Trophoblast cell (in vitro differentiated cells and primary cell): ENCODE data around the gene NKD1.

ENCODE experiments used
- DNase-seq, 2 donors: peaks; one replicate each; pipeline ENCODE4 v3.0.0-alpha.2; 2016
- H2AFZ ChIP-seq: 2 replicates; pipeline ENCODE4 v1.6.1; 2013; ENCODE audit warnings: low read length, moderate library complexity, mild to moderate bottlenecking; ENCODE audit not compliant: insufficient read depth, poor library complexity
- H2AK5ac ChIP-seq: 2 replicates; pipeline ENCODE4 v1.6.1; 2013; ENCODE audit warnings: mild to moderate bottlenecking, low read length
- H2BK120ac ChIP-seq: 2 replicates; pipeline ENCODE4 v1.6.1; 2013; ENCODE audit warnings: low read length, mild to moderate bottlenecking, moderate library complexity; ENCODE audit not compliant: insufficient read depth, poor library complexity
- H2BK12ac ChIP-seq: 2 replicates; pipeline ENCODE4 v1.6.1; 2013; ENCODE audit warnings: mild to moderate bottlenecking, low read length, moderate library complexity
- H2BK5ac ChIP-seq: 2 replicates; pipeline ENCODE4 v1.6.1; 2013; ENCODE audit warnings: low read length, low read depth, moderate library complexity, mild to moderate bottlenecking; ENCODE audit not compliant: poor library complexity
- H3K14ac ChIP-seq: 2 replicates; pipeline ENCODE4 v1.6.1; 2013; ENCODE audit warnings: mild to moderate bottlenecking, low read length
- H3K18ac ChIP-seq: 2 replicates; pipeline ENCODE4 v1.6.1; 2013; ENCODE audit warnings: mild to moderate bottlenecking, low read length
- H3K23ac ChIP-seq: 2 replicates; pipeline ENCODE4 v1.6.1; 2013; ENCODE audit warnings: low read length
- H3K27ac ChIP-seq: 2 replicates; pipeline ENCODE4 v1.5.1; 2013; ENCODE audit warnings: low read depth, mild to moderate bottlenecking, inconsistent platforms, low read length, moderate library complexity
- H3K27me3 ChIP-seq: 2 replicates; pipeline ENCODE4 v1.6.1; 2013; ENCODE audit warnings: inconsistent platforms, mild to moderate bottlenecking, low read length, moderate library complexity; ENCODE audit not compliant: insufficient read depth
- H3K36me3 ChIP-seq, 2 experiments: 1 replicate in 1 of 2; 2 replicates in 1 of 2; pipeline ENCODE4 v1.6.1; 2013; ENCODE audit warnings: low read length in 2 of 2, mild to moderate bottlenecking in 2 of 2, moderate library complexity in 1 of 2; ENCODE audit not compliant: insufficient read depth in 2 of 2, control insufficient read depth in 1 of 2
- H3K4ac ChIP-seq: 2 replicates; pipeline ENCODE4 v1.6.1; 2013; ENCODE audit warnings: low read depth, mild to moderate bottlenecking, low read length, moderate library complexity
- H3K4me1 ChIP-seq, 2 experiments: 1 replicate in 1 of 2; 2 replicates in 1 of 2; pipeline ENCODE4 v1.6.1; 2013; ENCODE audit warnings: low read length in 2 of 2, mild to moderate bottlenecking in 2 of 2, moderate library complexity in 1 of 2; ENCODE audit not compliant: insufficient read depth in 2 of 2, control insufficient read depth in 1 of 2
- H3K4me2 ChIP-seq: 2 replicates; pipeline ENCODE4 v1.6.1; 2013; ENCODE audit warnings: inconsistent platforms, mild to moderate bottlenecking, low read length, moderate library complexity
- H3K4me3 ChIP-seq: 2 replicates; pipeline ENCODE4 v1.5.1; 2013; ENCODE audit warnings: mild to moderate bottlenecking, low read depth, low read length, inconsistent platforms
- H3K79me1 ChIP-seq: one replicate; pipeline ENCODE4 v1.6.1; 2013; ENCODE audit warnings: low read length
- H3K79me2 ChIP-seq: 2 replicates; pipeline ENCODE4 v1.6.1; 2013; ENCODE audit warnings: low read length, mild to moderate bottlenecking; ENCODE audit not compliant: control insufficient read depth, insufficient read depth, poor library complexity
- H3K9ac ChIP-seq: 2 replicates; pipeline ENCODE4 v1.6.1; 2013; ENCODE audit warnings: mild to moderate bottlenecking, low read length
- H3K9me3 ChIP-seq: 2 replicates; pipeline ENCODE4 v1.6.1; 2013; ENCODE audit warnings: low read depth, mild to moderate bottlenecking, control low read depth, inconsistent platforms, low read length; ENCODE audit not compliant: insufficient read depth
- H4K12ac ChIP-seq: 2 replicates; pipeline ENCODE4 v1.6.1; 2013; ENCODE audit warnings: low read depth, mild to moderate bottlenecking, low read length, moderate library complexity
- H4K8ac ChIP-seq: 2 replicates; pipeline ENCODE4 v1.6.1; 2013; ENCODE audit warnings: low read depth, mild to moderate bottlenecking, low read length, moderate library complexity
- H4K91ac ChIP-seq: one replicate; pipeline ENCODE4 v1.6.1; 2013; ENCODE audit warnings: low read depth, mild to moderate bottlenecking, low read length, moderate library complexity
- WGBS: extraction: QIAGEN DNeasy Blood & Tissue Kit; methylation state at CpG from one replicate; pipeline ENCODE4 v1.1.7; 2013; ENCODE audit warnings: missing lambda C conversion rate; ENCODE audit not compliant: insufficient read length, insufficient coverage; ENCODE audit errors: extremely low coverage; 5-methylcytosine and 5-hydroxymethylcytosine counted together

Gene NKD1

DNA sequence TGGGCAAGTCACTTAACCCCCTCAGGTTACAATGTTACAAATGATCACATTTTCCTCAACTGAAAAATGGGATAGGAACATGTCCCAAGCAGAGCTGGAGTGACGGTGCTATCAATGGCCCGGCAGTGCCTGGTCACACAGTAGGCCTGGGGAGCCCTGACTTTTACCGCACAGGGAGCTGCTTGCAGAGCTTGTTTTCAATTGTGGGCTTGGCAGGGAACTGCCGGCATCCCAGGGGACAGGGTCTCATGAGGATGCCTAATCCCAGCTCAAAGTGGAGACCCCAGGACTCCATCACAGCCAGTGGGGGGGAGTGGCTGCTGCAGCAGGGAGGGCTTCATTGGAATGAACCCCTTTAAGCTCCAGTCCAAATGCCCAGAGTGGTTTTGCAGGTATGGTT is 121.5 kb downstream of the NKD1 start:
- H2BK120ac ChIP-seq, result no peak overlapping the region
- H3K4me1 ChIP-seq, result peaks cover 8 to 14% of the 10 kb centered on the region in 2 experiments
- WGBS, result no CpG with 5 or more reads among the region's 4 CpGs
- no peak overlapping the region for H4K8ac ChIP-seq
- no peak overlapping the region for H4K12ac ChIP-seq
- H3K4ac ChIP-seq, result no peak overlapping the region
- H2BK5ac ChIP-seq, result no peak overlapping the region
- no peak overlapping the region for H3K18ac ChIP-seq
- no peak overlapping the region for H2AK5ac ChIP-seq
- no peak overlapping the region for H3K27ac ChIP-seq
- H3K4me2 ChIP-seq, result no peak overlapping the region
- H3K36me3 ChIP-seq, result peaks cover 0 to 1% of the 10 kb centered on the region in 2 experiments
- no peak overlapping the region for H2AFZ ChIP-seq
- no peak overlapping the region for H2BK12ac ChIP-seq
- H3K79me2 ChIP-seq, result peaks cover 3% of the 10 kb centered on the region
- peaks cover 8% of the 10 kb centered on the region for H3K9me3 ChIP-seq
- H3K23ac ChIP-seq, result no peak overlapping the region
- no peak for DNase-seq
- H3K27me3 ChIP-seq, result no peaks in the 10 kb centered on the region
- no peak overlapping the region for H4K91ac ChIP-seq
- peaks cover 3% of the 10 kb centered on the region for H3K79me1 ChIP-seq
- H3K9ac ChIP-seq, result no peak overlapping the region
- no peak overlapping the region for H3K14ac ChIP-seq
- no peak overlapping the region for H3K4me3 ChIP-seq

DNA sequence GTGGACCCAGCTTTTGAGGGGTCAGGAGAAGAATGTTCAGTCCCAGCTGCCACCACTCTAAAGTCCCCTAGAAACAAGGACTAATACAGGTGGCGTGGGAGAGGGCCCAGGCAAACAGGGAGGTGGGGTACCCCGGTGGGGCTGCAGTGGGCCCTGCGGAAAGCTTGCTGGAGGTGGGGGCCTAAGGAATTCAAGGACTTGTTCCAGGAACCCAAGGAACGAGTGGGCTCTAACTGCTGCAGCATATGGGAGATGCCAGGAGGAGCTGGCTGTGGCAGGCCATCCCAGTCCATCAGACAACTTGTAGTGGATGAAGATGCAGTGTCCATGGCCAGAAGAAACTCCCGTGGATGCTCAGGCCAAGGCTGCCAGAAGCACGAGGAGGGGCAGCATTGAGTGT is 122.3 kb downstream of the NKD1 start:
- Histone ChIP-seq H3K23ac (no peak overlapping the region), H3K4me2 (no peak overlapping the region), H3K4me1 (peaks cover 5 to 11% of the 10 kb centered on the region in 2 experiments), H3K9ac (no peak overlapping the region), H3K79me2 (no peaks in the 10 kb centered on the region), H3K14ac (no peak overlapping the region), H3K4ac (no peak overlapping the region), H3K27me3 (no peaks in the 10 kb centered on the region), H3K27ac (no peak overlapping the region), H2BK12ac (no peak overlapping the region), H2AFZ (no peak overlapping the region), H3K9me3 (peaks cover 8% of the 10 kb centered on the region), H4K8ac (no peak overlapping the region), H2BK120ac (no peak overlapping the region), H3K4me3 (no peak overlapping the region), H3K36me3 (peaks cover 0 to 1% of the 10 kb centered on the region in 2 experiments), H2BK5ac (no peak overlapping the region), H4K91ac (no peak overlapping the region), H3K79me1 (no peaks in the 10 kb centered on the region), H3K18ac (no peak overlapping the region), H4K12ac (peak overlapping the region; percentile 46), H2AK5ac (no peak overlapping the region)
- WGBS, result no CpG with 5 or more reads among the region's 6 CpGs
- no peak for DNase-seq

DNA sequence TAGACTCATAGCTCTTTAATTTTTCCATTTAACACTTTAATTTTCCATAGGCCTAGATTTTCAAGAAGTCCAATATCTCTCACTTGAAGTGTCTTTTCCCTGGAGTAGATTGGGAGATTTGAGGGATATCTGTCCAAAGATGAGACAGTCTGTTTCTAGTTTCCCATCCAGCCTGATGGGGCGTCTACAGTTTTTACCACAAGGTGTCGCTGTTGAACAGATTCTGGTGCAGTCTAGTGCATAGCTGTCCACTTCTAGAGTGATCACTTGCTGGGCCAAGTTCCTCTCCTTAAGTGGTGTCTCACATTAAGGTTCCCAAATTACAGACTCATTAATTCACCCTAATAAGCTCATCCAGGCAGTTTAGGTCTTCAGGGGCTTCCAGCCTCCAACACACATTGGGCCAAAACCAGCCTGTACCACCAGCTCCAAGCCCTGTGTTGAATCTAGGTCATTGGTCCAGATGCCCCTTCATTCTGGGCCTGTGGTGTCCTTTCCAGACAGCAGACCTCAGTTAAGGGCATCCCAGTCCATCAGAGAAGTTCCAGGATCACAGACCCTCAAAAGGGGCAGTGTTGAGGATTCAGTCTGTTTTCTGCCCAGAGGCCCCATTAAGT is 123.6 kb downstream of the NKD1 start:
- no peak overlapping the region for H3K4ac ChIP-seq
- H2BK120ac ChIP-seq, result no peak overlapping the region
- H3K27me3 ChIP-seq, result no peaks in the 10 kb centered on the region
- H3K23ac ChIP-seq, result no peak overlapping the region
- no peak overlapping the region for H4K91ac ChIP-seq
- no peak overlapping the region for H4K8ac ChIP-seq
- no peak overlapping the region for H2AK5ac ChIP-seq
- no peak overlapping the region for H2BK5ac ChIP-seq
- H3K14ac ChIP-seq, result no peak overlapping the region
- H3K4me2 ChIP-seq, result no peak overlapping the region
- peak in 1 of 2 donors; percentile 59 for DNase-seq
- no CpG with 5 or more reads among the region's 2 CpGs for WGBS
- H3K79me1 ChIP-seq, result no peaks in the 10 kb centered on the region
- peaks cover 8% of the 10 kb centered on the region for H3K9me3 ChIP-seq
- peaks cover 10 to 20% of the 10 kb centered on the region in 2 experiments for H3K4me1 ChIP-seq
- no peak overlapping the region for H2BK12ac ChIP-seq
- no peak overlapping the region for H3K4me3 ChIP-seq
- no peaks in the 10 kb centered on the region for H3K79me2 ChIP-seq
- H3K18ac ChIP-seq, result no peak overlapping the region
- no peak overlapping the region for H2AFZ ChIP-seq
- H3K27ac ChIP-seq, result no peak overlapping the region
- H3K9ac ChIP-seq, result no peak overlapping the region
- peaks cover 0 to 1% of the 10 kb centered on the region in 2 experiments for H3K36me3 ChIP-seq
- H4K12ac ChIP-seq, result no peak overlapping the region

DNA sequence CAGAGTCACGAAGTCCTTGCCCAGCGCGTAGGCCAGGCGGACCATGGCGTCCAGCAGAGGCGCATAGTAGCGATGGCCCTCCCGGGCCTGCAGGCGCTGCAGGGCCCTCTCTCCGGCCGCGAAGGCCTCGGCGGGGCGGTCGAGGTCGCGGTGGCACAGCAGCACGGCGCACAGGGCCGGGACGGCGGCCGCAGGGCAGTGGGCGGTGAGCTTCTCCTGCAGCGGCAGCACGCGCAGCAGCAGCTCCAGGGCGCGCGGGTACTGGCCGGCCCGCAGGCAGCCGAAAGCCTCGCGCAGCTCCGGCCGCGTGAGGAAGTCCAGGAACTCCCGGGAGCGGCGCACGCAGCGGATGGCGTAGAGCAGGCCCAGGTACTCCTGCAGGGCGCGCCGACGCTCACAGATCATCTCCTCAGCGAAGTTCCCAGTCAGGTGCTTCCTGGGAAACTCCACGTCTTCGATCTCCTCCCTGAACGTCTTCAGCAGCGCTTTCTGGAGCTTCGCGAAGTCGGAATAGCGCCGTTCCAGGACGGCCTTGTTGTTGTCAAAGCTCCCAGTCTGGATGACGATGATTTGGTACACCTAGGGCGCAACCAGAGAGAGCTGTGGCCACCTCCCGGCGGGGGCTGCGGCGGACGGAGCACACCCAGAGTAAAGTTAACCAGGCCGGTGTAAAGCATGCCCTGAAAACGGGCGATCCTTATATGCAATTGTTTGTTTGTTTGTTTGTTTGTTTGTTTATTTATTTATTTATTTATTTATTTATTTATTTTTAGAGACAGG is 125.5 kb downstream of the NKD1 start:
- Histone ChIP-seq H3K79me2 (no peaks in the 10 kb centered on the region), H3K23ac (no peak overlapping the region), H3K27me3 (no peaks in the 10 kb centered on the region), H3K4me3 (no peak overlapping the region), H4K8ac (no peak overlapping the region), H2BK120ac (no peak overlapping the region), H3K79me1 (no peaks in the 10 kb centered on the region), H3K4me1 (peaks cover 8 to 15% of the 10 kb centered on the region in 2 experiments), H3K27ac (no peak overlapping the region), H3K4me2 (no peak overlapping the region), H2BK12ac (no peak overlapping the region), H3K18ac (no peak overlapping the region), H3K9ac (no peak overlapping the region), H3K9me3 (peaks cover 8% of the 10 kb centered on the region), H3K36me3 (peaks cover 0 to 1% of the 10 kb centered on the region in 2 experiments), H2BK5ac (no peak overlapping the region), H4K91ac (no peak overlapping the region), H3K4ac (no peak overlapping the region), H3K14ac (no peak overlapping the region), H2AFZ (no peak overlapping the region), H4K12ac (no peak overlapping the region), H2AK5ac (no peak overlapping the region)
- no CpG with 5 or more reads among the region's 70 CpGs for WGBS
- no peak for DNase-seq
